A673 (cell line): ENCODE results near the gene IMP4. TPM values are rescaled to one million over a fixed set of nuclear protein-coding genes. Genes with fewer than 3 reads are reported as not detected.

Experiments used
- BruUV-seq: library from RNA; stranded (reverse); fragments of 400-500 nt; replicated peaks from 2 replicates; lab custom pipeline; 2021; lab: Mats Ljungman, UMichigan
- CTCF ChIA-PET: fragments of 300-600 bp; sonication (Branson Sonifier 250); formaldehyde crosslinking; loops from one replicate; lab custom pipeline; 2022; ENCODE audit warnings: antibody characterized with exemption; lab: Charles Lee
- POLR2A ChIA-PET: fragments of 300-600 bp; sonication (Branson Sonifier 250); formaldehyde crosslinking; loops from one replicate; lab custom pipeline; 2022; ENCODE audit warnings: antibody characterized with exemption; ENCODE audit not compliant: low non-redundant PET; lab: Charles Lee
- DNase-seq: peaks from one replicate; pipeline ENCODE4 v3.0.0-alpha.2; 2015; ENCODE audit warnings: low spot score
- H3K27ac ChIP-seq: fragments of 200-600 bp; sonication (generic); 2 replicates; pipeline ENCODE4 v1.5.1; 2016; ENCODE audit warnings: mixed run types, low read depth, mild to moderate bottlenecking, mixed read lengths, antibody characterized with exemption, low read length; ENCODE audit not compliant: poor library complexity, severe bottlenecking
- H3K27me3 ChIP-seq: fragments of 200-600 bp; sonication (generic); replicated peaks from 2 replicates; pipeline ENCODE4 v1.6.1; 2017; ENCODE audit warnings: mixed run types, low read depth, mild to moderate bottlenecking, mixed read lengths, antibody characterized with exemption, low read length; ENCODE audit not compliant: insufficient read depth, poor library complexity
- H3K36me3 ChIP-seq: fragments of 200-600 bp; sonication (generic); 2 replicates; pipeline ENCODE4 v1.6.1; 2016; ENCODE audit warnings: mixed run types, mild to moderate bottlenecking, mixed read lengths, antibody characterized with exemption, low read length; ENCODE audit not compliant: insufficient read depth, poor library complexity, severe bottlenecking
- H3K4me1 ChIP-seq: fragments of 200-600 bp; sonication (generic); 2 replicates; pipeline ENCODE4 v1.6.1; 2017; ENCODE audit warnings: mixed run types, mild to moderate bottlenecking, mixed read lengths, antibody characterized with exemption, low read length; ENCODE audit not compliant: insufficient read depth, poor library complexity, severe bottlenecking
- H3K4me3 ChIP-seq: fragments of 200-600 bp; sonication (generic); 2 replicates; pipeline ENCODE4 v1.5.1; 2016; ENCODE audit warnings: low read depth, mixed run types, mild to moderate bottlenecking, mixed read lengths, low read length; ENCODE audit not compliant: poor library complexity, severe bottlenecking
- H3K9me3 ChIP-seq: fragments of 200-600 bp; sonication (generic); 2 replicates; pipeline ENCODE4 v1.6.1; 2016; ENCODE audit warnings: mixed run types, low read depth, mild to moderate bottlenecking, mixed read lengths, antibody characterized with exemption, low read length; ENCODE audit not compliant: poor library complexity, severe bottlenecking
- EZH2 ChIP-seq: fragments of 200-600 bp; sonication (generic); IDR thresholded peaks from 2 replicates; pipeline ENCODE4 v1.6.1; 2017; ENCODE audit warnings: borderline replicate concordance, low read depth, mild to moderate bottlenecking, mixed read lengths, antibody characterized with exemption, low read length; ENCODE audit not compliant: poor library complexity, severe bottlenecking
- intact Hi-C: fragments of 100-400 bp; cut with micrococcal nuclease; formaldehyde crosslinking; loops from one replicate; pipeline ENCODE4 v1.10.0; 2022; ENCODE audit not compliant: unreplicated experiment
- total RNA-seq: library from RNA; stranded (reverse); gene quantifications from 2 replicates; pipeline ENCODE4 v1.2.3, GENCODE V29; 2021
- TF ChIP-seq, protein P1 (sequence below): fragments of 300-800, 200-600 bp; sonication (generic); conservative IDR thresholded peaks from 2 replicates; pipeline ENCODE4 v1.5.1; 2017; ENCODE audit warnings: low read depth, mild to moderate bottlenecking, antibody characterized with exemption, low read length, moderate library complexity, mixed read lengths

Gene IMP4
- total RNA-seq, 1 experiment from 2014 or later: 112 TPM

DNA sequence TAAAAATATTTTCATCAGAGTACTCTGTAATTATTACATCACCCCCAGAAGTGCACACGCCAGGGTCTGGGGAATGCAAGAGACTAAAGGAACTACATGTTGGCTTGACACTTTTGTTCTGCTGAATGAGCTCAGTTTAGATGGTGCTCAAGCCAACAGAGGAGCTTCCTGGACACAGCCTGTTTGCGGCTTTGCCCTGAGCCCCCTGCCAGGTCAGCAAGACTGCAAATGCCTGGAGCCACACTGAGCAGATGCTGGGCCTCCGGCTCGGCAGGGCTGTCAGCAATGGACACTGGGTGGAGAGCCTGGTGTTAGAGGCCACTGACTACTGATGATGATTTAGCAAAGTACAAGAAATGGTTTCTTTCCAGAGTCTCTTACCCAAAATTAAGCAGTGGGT is 45.1 kb downstream of the IMP4 start:
- H3K36me3 ChIP-seq: no peaks in the 10 kb centered on the region
- H3K27me3 ChIP-seq: no peaks in the 10 kb centered on the region
- no TSS peak for BruUV-seq
- intact Hi-C loops: no loop called here
- ChIA-PET CTCF (no interaction called here), POLR2A (no interaction called here)
- H3K4me3 ChIP-seq: no peak overlapping the region
- H3K27ac ChIP-seq: no peak overlapping the region
- no peak for DNase-seq
- H3K4me1 ChIP-seq: no peaks in the 10 kb centered on the region
- no peak for TF ChIP-seq EZH2
- TF ChIP-seq, protein P1, sequence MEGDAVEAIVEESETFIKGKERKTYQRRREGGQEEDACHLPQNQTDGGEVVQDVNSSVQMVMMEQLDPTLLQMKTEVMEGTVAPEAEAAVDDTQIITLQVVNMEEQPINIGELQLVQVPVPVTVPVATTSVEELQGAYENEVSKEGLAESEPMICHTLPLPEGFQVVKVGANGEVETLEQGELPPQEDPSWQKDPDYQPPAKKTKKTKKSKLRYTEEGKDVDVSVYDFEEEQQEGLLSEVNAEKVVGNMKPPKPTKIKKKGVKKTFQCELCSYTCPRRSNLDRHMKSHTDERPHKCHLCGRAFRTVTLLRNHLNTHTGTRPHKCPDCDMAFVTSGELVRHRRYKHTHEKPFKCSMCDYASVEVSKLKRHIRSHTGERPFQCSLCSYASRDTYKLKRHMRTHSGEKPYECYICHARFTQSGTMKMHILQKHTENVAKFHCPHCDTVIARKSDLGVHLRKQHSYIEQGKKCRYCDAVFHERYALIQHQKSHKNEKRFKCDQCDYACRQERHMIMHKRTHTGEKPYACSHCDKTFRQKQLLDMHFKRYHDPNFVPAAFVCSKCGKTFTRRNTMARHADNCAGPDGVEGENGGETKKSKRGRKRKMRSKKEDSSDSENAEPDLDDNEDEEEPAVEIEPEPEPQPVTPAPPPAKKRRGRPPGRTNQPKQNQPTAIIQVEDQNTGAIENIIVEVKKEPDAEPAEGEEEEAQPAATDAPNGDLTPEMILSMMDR: no peak
- H3K9me3 ChIP-seq: no peaks in the 10 kb centered on the region

DNA sequence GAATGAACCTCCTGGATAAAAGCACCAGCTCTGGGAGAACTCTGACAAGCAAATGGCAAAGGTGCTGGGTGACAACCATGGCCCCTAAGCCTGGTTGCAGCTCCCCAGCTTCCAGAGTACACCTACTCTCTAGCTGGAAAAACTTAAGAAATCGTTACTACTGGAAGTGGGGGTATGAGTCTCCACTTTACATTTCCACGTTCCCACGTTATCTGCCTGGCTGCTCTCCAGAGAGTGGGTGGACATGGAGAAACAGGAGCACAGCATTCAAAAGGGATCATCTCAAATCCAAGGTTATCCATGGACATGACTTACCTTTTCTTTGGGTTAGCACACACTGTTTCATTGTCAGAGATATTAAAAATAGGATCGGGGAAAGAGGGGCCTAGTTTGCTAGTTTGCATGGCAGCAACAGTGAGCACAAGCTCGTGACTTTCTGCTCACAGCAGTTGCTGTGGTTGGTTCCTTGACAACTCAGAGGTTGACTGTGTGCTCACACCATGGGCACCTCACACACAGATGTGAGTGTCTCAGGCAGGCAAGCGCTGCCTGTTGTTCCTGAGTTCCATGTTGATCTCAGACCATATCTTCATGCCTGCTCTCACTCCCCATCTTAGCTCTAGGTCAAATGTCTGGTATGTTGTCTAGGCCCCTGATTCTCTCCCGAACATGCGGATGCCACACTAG is 45.7 kb downstream of the IMP4 start:
- H3K27me3 ChIP-seq: no peaks in the 10 kb centered on the region
- POLR2A ChIA-PET: no interaction called here
- CTCF ChIA-PET: no interaction called here
- TF ChIP-seq EZH2: no peak
- TF ChIP-seq, protein P1: no peak
- no peaks in the 10 kb centered on the region for H3K36me3 ChIP-seq
- no peaks in the 10 kb centered on the region for H3K9me3 ChIP-seq
- no peaks in the 10 kb centered on the region for H3K4me1 ChIP-seq
- no peak overlapping the region for H3K27ac ChIP-seq
- intact Hi-C loops: no loop called here
- no peak for DNase-seq
- no peak overlapping the region for H3K4me3 ChIP-seq
- no TSS peak for BruUV-seq

DNA sequence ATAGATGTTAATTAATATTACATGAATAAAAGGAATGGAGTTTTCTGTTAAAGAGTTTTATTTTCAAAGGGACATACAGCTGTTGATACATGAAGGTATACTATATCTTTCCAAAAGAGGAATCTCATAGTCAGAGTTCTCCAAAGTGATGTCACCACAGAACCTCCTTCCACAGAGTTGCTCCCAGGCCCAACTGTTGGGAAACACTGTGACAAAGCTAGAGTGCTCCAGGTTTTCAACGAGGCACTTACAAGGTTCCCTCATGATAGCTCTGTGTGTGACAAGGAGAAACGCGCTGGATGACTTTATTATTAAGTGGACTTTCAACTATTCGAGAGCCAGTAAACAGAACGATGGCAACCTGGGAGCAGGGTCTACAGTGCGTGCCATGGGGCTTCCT is 46.7 kb downstream of the IMP4 start:
- DNase-seq: no peak
- BruUV-seq: no TSS peak
- TF ChIP-seq EZH2: no peak
- TF ChIP-seq, protein P1: no peak
- H3K4me1 ChIP-seq: no peaks in the 10 kb centered on the region
- POLR2A ChIA-PET: no interaction called here
- CTCF ChIA-PET: no interaction called here
- H3K27ac ChIP-seq: no peak overlapping the region
- H3K36me3 ChIP-seq: no peaks in the 10 kb centered on the region
- intact Hi-C loops: no loop called here
- H3K27me3 ChIP-seq: no peaks in the 10 kb centered on the region
- H3K9me3 ChIP-seq: no peaks in the 10 kb centered on the region
- no peak overlapping the region for H3K4me3 ChIP-seq
